SK-N-SH (cell line): ENCODE data around the gene HIF3A. TPM values are rescaled to one million over a fixed set of nuclear protein-coding genes. Genes with fewer than 3 reads are reported as not detected.

ENCODE experiments used
- CTCF ChIA-PET: fragments of 300-600, 350-600 bp; formaldehyde crosslinking; extraction: SDS; loops from one replicate; lab custom pipeline; 2021; lab: Yijun Ruan, JAX
- POLR2A ChIA-PET: fragments of 350-600 bp; sonication (Branson Sonifier 250); formaldehyde crosslinking; extraction: SDS; loops from one replicate; lab custom pipeline; 2020; ENCODE audit warnings: antibody characterized with exemption, inconsistent platforms; lab: Yijun Ruan, JAX
- DNase-seq: peaks from one replicate; pipeline ENCODE4 v3.0.0; 2012
- H2AFZ ChIP-seq: fragments of 200-600 bp; sonication (generic); 2 replicates; pipeline ENCODE4 v1.8.1; 2016; ENCODE audit warnings: antibody characterized with exemption, mild to moderate bottlenecking, low read depth
- H3F3A ChIP-seq: fragments of 200-600 bp; sonication (generic); replicated peaks from 2 replicates; pipeline ENCODE3; 2016; ENCODE audit warnings: antibody characterized with exemption, mild to moderate bottlenecking; ENCODE audit not compliant: insufficient read depth
- H3K27ac ChIP-seq, 2 experiments: fragments of 200-500 bp in 1 of 2; fragments of 200-600 bp in 1 of 2; sonication (Bioruptor generic) in 1 of 2; sonication (generic), shearing (Covaris generic) in 1 of 2; 2 replicates each; pipeline versions ENCODE4 v1.5.1 to v1.6.1; 2014 to 2016; ENCODE audit warnings: low read depth in 2 of 2, inconsistent platforms in 1 of 2, low read length in 1 of 2, mild to moderate bottlenecking in 1 of 2, mixed read lengths in 1 of 2
- H3K27me3 ChIP-seq: fragments of 200-600 bp; sonication (generic), shearing (Covaris generic); 2 replicates; pipeline ENCODE4 v1.6.1; 2016; ENCODE audit warnings: mixed run types; ENCODE audit not compliant: insufficient read depth
- H3K36me3 ChIP-seq, 2 experiments: fragments of 200-500 bp in 1 of 2; fragments of 200-600 bp in 1 of 2; sonication (Bioruptor generic) in 1 of 2; sonication (generic) in 1 of 2; replicated peaks in 1 of 2; 2 replicates each; pipeline versions ENCODE3 to v1.5.1; 2014 to 2016; ENCODE audit warnings: low read length in 1 of 2, mild to moderate bottlenecking in 1 of 2; ENCODE audit not compliant: insufficient read depth in 2 of 2, control insufficient read depth in 1 of 2
- H3K4me1 ChIP-seq, 2 experiments: fragments of 200-500 bp in 1 of 2; fragments of 200-600 bp in 1 of 2; sonication (Bioruptor generic) in 1 of 2; sonication (generic), shearing (Covaris generic) in 1 of 2; 2 replicates each; pipeline versions ENCODE4 v1.5.1 to v1.6.1; 2014 to 2016; ENCODE audit warnings: low read depth in 1 of 2, low read length in 1 of 2, mixed run types in 1 of 2; ENCODE audit not compliant: insufficient read depth in 2 of 2, control insufficient read depth in 1 of 2
- H3K4me2 ChIP-seq: fragments of 200-600 bp; sonication (generic), shearing (Covaris generic); 2 replicates; pipeline ENCODE4 v1.6.1; 2017; ENCODE audit warnings: mixed run types
- H3K4me3 ChIP-seq, 2 experiments: fragments of 200-500 bp in 1 of 2; fragments of 200-600 bp in 1 of 2; sonication (Bioruptor generic) in 1 of 2; sonication (generic), shearing (Covaris generic) in 1 of 2; 2 replicates each; pipeline versions ENCODE4 v1.5.1 to v1.8.1; 2014 to 2016; ENCODE audit warnings: low read depth in 2 of 2, inconsistent platforms in 1 of 2, low read length in 1 of 2, mild to moderate bottlenecking in 1 of 2, mixed read lengths in 1 of 2, moderate library complexity in 1 of 2
- H3K79me2 ChIP-seq: fragments of 200-600 bp; sonication (generic); 2 replicates; pipeline ENCODE4 v1.8.1; 2017; ENCODE audit warnings: mild to moderate bottlenecking; ENCODE audit not compliant: insufficient read depth
- H3K9ac ChIP-seq: fragments of 200-600 bp; sonication (generic); 2 replicates; pipeline ENCODE4 v1.6.1; 2017; ENCODE audit warnings: mixed run types
- H3K9me2 ChIP-seq: fragments of 200-600 bp; sonication (generic); 2 replicates; pipeline ENCODE4 v1.6.1; 2017; ENCODE audit warnings: mixed run types
- H3K9me3 ChIP-seq: fragments of 200-600 bp; sonication (generic); 2 replicates; pipeline ENCODE4 v1.6.1; 2017; ENCODE audit warnings: mixed run types, mild to moderate bottlenecking, moderate library complexity
- H4K20me1 ChIP-seq: fragments of 200-600 bp; sonication (generic); 2 replicates; pipeline ENCODE4 v1.6.1; 2017; ENCODE audit warnings: mild to moderate bottlenecking, mixed run types; ENCODE audit not compliant: insufficient read depth
- CHD2 ChIP-seq: fragments of 150-350 bp; IDR thresholded peaks from 2 replicates; pipeline ENCODE4 v1.6.1; 2018; ENCODE audit warnings: low read length; ENCODE audit not compliant: partially characterized antibody
- CTCF ChIP-seq: fragments of 200-600 bp; sonication (generic); IDR thresholded peaks from 2 replicates; pipeline ENCODE4 v1.6.1; 2017; ENCODE audit warnings: antibody characterized with exemption, mild to moderate bottlenecking, moderate library complexity
- EZH2phosphoT487 ChIP-seq: fragments of 200-600 bp; sonication (generic); IDR thresholded peaks from 2 replicates; pipeline ENCODE4 v1.6.1; 2017; ENCODE audit warnings: low read depth, mixed run types, mild to moderate bottlenecking, antibody characterized with exemption, moderate library complexity, borderline replicate concordance
- FOXJ3 ChIP-seq: sonication (generic); formaldehyde crosslinking; IDR thresholded peaks from 2 replicates; pipeline ENCODE4 v1.5.1; 2020; ENCODE audit warnings: mild to moderate bottlenecking, missing genetic modification reagents
- GABPA ChIP-seq: IDR thresholded peaks from 2 replicates; pipeline ENCODE4 v1.4.0; 2012; ENCODE audit warnings: low read depth, mild to moderate bottlenecking
- GATA2 ChIP-seq: sonication (generic); formaldehyde crosslinking; IDR thresholded peaks from 2 replicates; pipeline ENCODE4 v1.5.0; 2020; ENCODE audit warnings: mild to moderate bottlenecking, missing genetic modification reagents
- IRF3 ChIP-seq: fragments of 150-350 bp; IDR thresholded peaks from 2 replicates; pipeline ENCODE4 v1.6.1; 2016; ENCODE audit warnings: mild to moderate bottlenecking, low read depth, low read length
- MAX ChIP-seq: IDR thresholded peaks from 2 replicates; pipeline ENCODE4 v1.4.0; 2012; ENCODE audit warnings: low read depth
- MEF2A ChIP-seq: IDR thresholded peaks from 2 replicates; pipeline ENCODE4 v1.4.0; 2012; ENCODE audit warnings: low read depth, borderline replicate concordance
- NFIC ChIP-seq: IDR thresholded peaks from 2 replicates; pipeline ENCODE4 v1.4.0; 2012; ENCODE audit warnings: borderline replicate concordance
- NRF1 ChIP-seq: IDR thresholded peaks from 2 replicates; pipeline ENCODE4 v1.6.1; 2012; ENCODE audit warnings: low read depth, mild to moderate bottlenecking, low read length
- POLR2AphosphoS5 ChIP-seq: IDR thresholded peaks from 2 replicates; pipeline ENCODE4 v1.6.1; 2012; ENCODE audit warnings: low read depth, low read length
- RAD21 ChIP-seq: IDR thresholded peaks from 2 replicates; pipeline ENCODE4 v1.6.1; 2012; ENCODE audit warnings: mild to moderate bottlenecking, low read length
- RCOR1 ChIP-seq: fragments of 150-350 bp; IDR thresholded peaks from 2 replicates; pipeline ENCODE4 v1.6.1; 2017; ENCODE audit warnings: antibody characterized with exemption, low read length
- REST ChIP-seq: IDR thresholded peaks from 2 replicates; pipeline ENCODE4 v1.6.1; 2012; ENCODE audit warnings: mild to moderate bottlenecking, low read depth, low read length, moderate library complexity
- SIN3A ChIP-seq: IDR thresholded peaks from 2 replicates; pipeline ENCODE4 v1.6.1; 2012; ENCODE audit warnings: low read depth, mild to moderate bottlenecking, low read length, moderate library complexity, borderline replicate concordance
- TAF1 ChIP-seq: IDR thresholded peaks from 2 replicates; pipeline ENCODE4 v1.6.1; 2012; ENCODE audit warnings: low read depth, mild to moderate bottlenecking, low read length, moderate library complexity, borderline replicate concordance
- TEAD4 ChIP-seq: IDR thresholded peaks from 2 replicates; pipeline ENCODE4 v1.4.0; 2012; ENCODE audit warnings: mild to moderate bottlenecking, borderline replicate concordance; ENCODE audit not compliant: insufficient read depth
- WGBS: methylation state at CpG from one replicate; pipeline ENCODE4 v1.1.6; 2017; ENCODE audit warnings: low lambda C conversion rate; 5-methylcytosine and 5-hydroxymethylcytosine counted together
- polyA plus RNA-seq, 3 experiments: library from polyadenylated mRNA; depleted of rRNA; stranded (reverse); fragments of >200 nt; gene quantifications; 2 replicates each; pipeline ENCODE4 v1.2.3, GENCODE V29; 2012
- TF ChIP-seq, protein P1 (sequence below): fragments of 150-350 bp; IDR thresholded peaks from 2 replicates; pipeline ENCODE4 v1.6.1; 2017; ENCODE audit warnings: antibody characterized with exemption, low read length, low read depth, borderline replicate concordance

HIF3A gene
- polyA plus RNA-seq, 1 of the 3 experiments (the other 2 are of a cell fraction) = 0.92 TPM

DNA sequence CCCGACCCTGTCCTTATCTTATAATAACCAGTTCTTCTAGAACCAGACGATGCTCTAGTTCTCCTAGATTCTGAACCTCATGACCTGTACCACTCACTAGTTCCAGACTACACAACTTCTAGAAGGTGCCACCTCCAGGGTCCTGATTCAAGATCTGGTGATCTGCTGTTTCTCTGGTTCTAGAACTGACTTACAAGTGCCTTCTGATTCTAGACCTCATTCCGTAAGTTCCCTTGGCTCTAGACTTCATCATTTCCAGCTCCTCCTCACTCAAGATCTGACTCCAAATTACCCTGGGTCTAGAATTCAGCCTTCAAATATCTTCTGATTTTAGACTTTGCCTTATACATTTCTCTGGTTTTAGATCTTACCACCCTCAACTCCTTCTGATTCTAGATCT lies 45.1 kb downstream of the HIF3A start:
- H2AFZ ChIP-seq = no peak overlapping the region
- no peak for TF ChIP-seq FOXJ3
- no peak for TF ChIP-seq CTCF
- no peak for TF ChIP-seq GABPA
- TF ChIP-seq, protein P1, sequence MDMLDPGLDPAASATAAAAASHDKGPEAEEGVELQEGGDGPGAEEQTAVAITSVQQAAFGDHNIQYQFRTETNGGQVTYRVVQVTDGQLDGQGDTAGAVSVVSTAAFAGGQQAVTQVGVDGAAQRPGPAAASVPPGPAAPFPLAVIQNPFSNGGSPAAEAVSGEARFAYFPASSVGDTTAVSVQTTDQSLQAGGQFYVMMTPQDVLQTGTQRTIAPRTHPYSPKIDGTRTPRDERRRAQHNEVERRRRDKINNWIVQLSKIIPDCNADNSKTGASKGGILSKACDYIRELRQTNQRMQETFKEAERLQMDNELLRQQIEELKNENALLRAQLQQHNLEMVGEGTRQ = no peak
- TF ChIP-seq TEAD4 = no peak
- no peak for TF ChIP-seq NFIC
- TF ChIP-seq SIN3A = no peak
- TF ChIP-seq CHD2 = no peak
- TF ChIP-seq MEF2A = no peak
- no peak for TF ChIP-seq EZH2phosphoT487
- no peak for TF ChIP-seq RAD21
- TF ChIP-seq POLR2AphosphoS5 = no peak
- TF ChIP-seq NRF1 = no peak
- TF ChIP-seq MAX = no peak
- TF ChIP-seq IRF3 = no peak
- TF ChIP-seq REST = no peak
- no peak for TF ChIP-seq TAF1
- no peak for TF ChIP-seq RCOR1
- TF ChIP-seq GATA2 (CRISPR knock-in tag) = no peak
- H3K27me3 ChIP-seq = peaks cover 4% of the 10 kb centered on the region; the same call in 1 of the 2 replicates
- H3K9me2 ChIP-seq = no peaks in the 10 kb centered on the region
- H3K79me2 ChIP-seq = no peaks in the 10 kb centered on the region
- no peaks in the 10 kb centered on the region for H4K20me1 ChIP-seq
- 96% methylated on average over 3 of the region's 3 CpGs for WGBS
- H3K4me1 ChIP-seq = no peaks in the 10 kb centered on the region; a peak in 1 of 4 replicates
- H3K9ac ChIP-seq = no peak overlapping the region
- no peak overlapping the region for H3K4me2 ChIP-seq
- no peaks in the 10 kb centered on the region for H3K9me3 ChIP-seq
- no peak overlapping the region for H3K27ac ChIP-seq
- ChIA-PET CTCF (interaction anchor here (1.0 kb wide), 1 partner anchor 61 kb away, joined by 3 read pairs; no protein-coding TSS in a partner anchor), POLR2A (no interaction called here)
- no peak overlapping the region for H3K4me3 ChIP-seq
- H3F3A ChIP-seq = no peaks in the 10 kb centered on the region
- H3K36me3 ChIP-seq = no peaks in the 10 kb centered on the region
- no peak for DNase-seq
